ENCODE data around the gene PPME1. TPM values are rescaled to one million over a fixed set of nuclear protein-coding genes. Genes with fewer than 3 reads are reported as not detected.

The PPME1 gene
- total RNA-seq, 1 experiment from 2014 or later, result 66.2 TPM

GRCh38 chr11:74169738-74170458 is 1.2 kb upstream of the PPME1 start:
- peaks cover 38% of the 10 kb centered on the region for H3K4me1 ChIP-seq (ENCODE audit: insufficient read depth, low read length)
- peak overlapping the region; percentile 68 for H3K27ac ChIP-seq (ENCODE audit: low read length)
- peaks cover 22% of the 10 kb centered on the region for H3K36me3 ChIP-seq (ENCODE audit: low read depth, low read length)
- no peaks in the 10 kb centered on the region for H3K9me2 ChIP-seq (replicated peaks; ENCODE audit: low read length)
- no peak for DNase-seq
- ChIA-PET CTCF (interaction anchor here (0.6 to 1.5 kb wide), 3 partner anchors 113 to 224 kb away, joined by 4 to 16 read pairs (median 5); partner anchors contain the start of gene UCP2), POLR2A (ENCODE audit: unreplicated experiment) (interaction anchor here (0.5 to 0.7 kb wide), 2 partner anchors 16 to 51 kb away, joined by 3 to 15 read pairs; no protein-coding TSS in a partner anchor)
- BruUV-seq (replicated peaks), result no TSS peak
- peak overlapping the region; percentile 78 for H3K9ac ChIP-seq (ENCODE audit: low read length)
- H3K9me3 ChIP-seq (ENCODE audit: low read length), result no peaks in the 10 kb centered on the region
- H3F3A ChIP-seq (ENCODE audit: low read length, unreplicated experiment), result no peaks in the 10 kb centered on the region
- TF ChIP-seq CTCF (conservative IDR thresholded peaks at IDR 0.05; ENCODE audit: low read depth, low read length), result no peak
- TF ChIP-seq EZH2 (IDR thresholded peaks at IDR 0.05; ENCODE audit: low read length, unreplicated experiment), result no peak
- no peak for TF ChIP-seq EZH2phosphoT487 (IDR thresholded peaks at IDR 0.05; ENCODE audit: borderline replicate concordance, low read length)
- intact Hi-C loops (cut with micrococcal nuclease), result loop anchor here (2.0 to 10.0 kb wide), 3 partner anchors 15 to 185 kb away; partner anchors contain the start of gene UCP2
- peak overlapping the region; percentile 89 for H2AFZ ChIP-seq (ENCODE audit: low read length)
- ATAC-seq, result no peak
- H3K4me2 ChIP-seq (ENCODE audit: low read length), result peak overlapping the region; percentile 92
- H4K20me1 ChIP-seq (ENCODE audit: low read length), result 0 out of 2 replicates have a peak, but pooled peaks cover 8% of the 10 kb centered on the region
- H3K79me2 ChIP-seq (ENCODE audit: low read length), result peaks cover 68% of the 10 kb centered on the region
- peak overlapping the region; percentile 87 for H3K4me3 ChIP-seq (ENCODE audit: low read length)
- H3K27me3 ChIP-seq (ENCODE audit: low read length), result no peaks in the 10 kb centered on the region

- H4K20me1 ChIP-seq (ENCODE audit: low read length), result 0 out of 2 replicates have a peak, but pooled peaks cover 8% of the 10 kb centered on the region
- H3K9me3 ChIP-seq (ENCODE audit: low read length), result no peaks in the 10 kb centered on the region
- peak overlapping the region; percentile 90 for H2AFZ ChIP-seq (ENCODE audit: low read length)
- no TSS peak for BruUV-seq (replicated peaks)
- H3K79me2 ChIP-seq (ENCODE audit: low read length), result peaks cover 85% of the 10 kb centered on the region
- peaks cover 21% of the 10 kb centered on the region for H3K36me3 ChIP-seq (ENCODE audit: low read depth, low read length)
- TF ChIP-seq CTCF (conservative IDR thresholded peaks at IDR 0.05; ENCODE audit: low read depth, low read length) (no peak), EZH2 (IDR thresholded peaks at IDR 0.05; ENCODE audit: low read length, unreplicated experiment) (no peak), EZH2phosphoT487 (IDR thresholded peaks at IDR 0.05; ENCODE audit: borderline replicate concordance, low read length) (no peak)
- no peaks in the 10 kb centered on the region for H3F3A ChIP-seq (ENCODE audit: low read length, unreplicated experiment)
- peak overlapping the region; percentile 86 for H3K9ac ChIP-seq (ENCODE audit: low read length)
- H3K4me3 ChIP-seq (ENCODE audit: low read length), result peak overlapping the region; percentile 87
- CTCF ChIA-PET, result interaction anchor here (0.7 to 1.5 kb wide), 4 partner anchors 9 to 189 kb away, joined by 3 to 16 read pairs (median 4); partner anchors contain the start of gene UCP2
- POLR2A ChIA-PET (ENCODE audit: unreplicated experiment), result interaction anchor here (0.5 to 1.0 kb wide), 3 partner anchors 17 to 37 kb away, joined by 3 to 4 read pairs (median 3); no protein-coding TSS in a partner anchor
- ATAC-seq, result no peak
- no peaks in the 10 kb centered on the region for H3K9me2 ChIP-seq (replicated peaks; ENCODE audit: low read length)
- no peaks in the 10 kb centered on the region for H3K27me3 ChIP-seq (ENCODE audit: low read length)
- peak overlapping the region; percentile 68 for H3K27ac ChIP-seq (ENCODE audit: low read length)
- H3K4me1 ChIP-seq (ENCODE audit: insufficient read depth, low read length), result peaks cover 38% of the 10 kb centered on the region
- H3K4me2 ChIP-seq (ENCODE audit: low read length), result peak overlapping the region; percentile 92
- no peak for DNase-seq
- intact Hi-C loops (cut with micrococcal nuclease), result loop anchor here (1.0 to 10.0 kb wide), 4 partner anchors 17 to 187 kb away; partner anchors contain the start of gene UCP2
Measured at GRCh38 chr11:74171630-74171968, 510 bp downstream of the PPME1 start.

Data from PC-3 (cell line).